Suprapubic skin (tissue), 3 donors: ENCODE measurements around the gene LYPD6B.

Experiments used
- CTCF ChIP-seq, 2 donors: fragments of 200-600 bp in 1 of 2; fragments of 450-650 bp in 1 of 2; sonication (generic) in 1 of 2; IDR thresholded peaks; one replicate each; pipeline ENCODE4 v1.5.1; 2016 to 2019; ENCODE audit warnings: antibody characterized with exemption in 2 of 2, mild to moderate bottlenecking in 1 of 2, moderate library complexity in 1 of 2
- POLR2A ChIP-seq, 2 donors: fragments of 450-650 bp; IDR thresholded peaks; one replicate each; pipeline ENCODE4 v1.6.1; 2017; ENCODE audit warnings: antibody characterized with exemption in 2 of 2, mild to moderate bottlenecking in 2 of 2, moderate library complexity in 2 of 2

- TF ChIP-seq POLR2A (IDR thresholded peaks at IDR 0.05), result no peak
- no peak for TF ChIP-seq CTCF (IDR thresholded peaks at IDR 0.05)
Observed at GRCh38 chr2:149225446-149225845, 186.9 kb downstream of the LYPD6B start.
